Measurements from ENCODE around the gene P4HTM.
A peak's percentile ranks its signal among the peaks of the same experiment; 100 is the strongest.

The P4HTM gene

DNA sequence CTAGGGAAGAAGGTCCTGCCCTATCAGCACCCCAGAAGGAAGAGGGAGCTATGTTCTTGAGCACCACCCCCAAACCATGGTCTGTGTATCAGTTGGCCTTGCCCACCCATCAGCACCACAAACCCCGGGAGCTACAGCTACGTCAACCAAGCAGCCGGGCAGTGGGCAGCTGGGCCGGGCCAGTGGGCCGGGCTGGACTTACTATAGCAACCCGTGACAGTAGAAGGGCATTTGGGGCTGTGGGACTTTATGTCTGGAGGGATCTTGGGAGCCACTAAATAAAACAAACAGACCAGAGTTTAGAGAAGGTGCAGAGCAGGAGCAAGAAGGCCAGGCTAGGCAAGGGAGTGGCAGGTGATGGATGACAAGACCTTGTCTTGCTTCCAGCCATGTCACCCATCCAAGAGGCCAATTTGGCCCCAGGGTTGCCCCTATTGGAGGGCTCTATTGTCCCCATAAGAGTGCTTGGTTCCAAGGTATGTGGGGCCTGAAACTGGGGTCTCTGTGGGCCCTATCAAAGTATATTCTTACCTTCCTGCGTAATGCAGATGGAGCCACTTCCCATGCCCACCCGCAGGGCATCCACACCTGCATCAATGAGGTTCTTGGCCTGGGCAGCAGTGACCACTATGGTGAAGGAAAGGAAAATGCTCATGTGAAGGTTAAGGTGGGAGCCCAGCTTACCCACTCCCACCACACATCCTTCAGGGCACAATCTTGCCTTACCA lies 35.9 kb downstream of the P4HTM start:
- no peak for DNase-seq

DNA sequence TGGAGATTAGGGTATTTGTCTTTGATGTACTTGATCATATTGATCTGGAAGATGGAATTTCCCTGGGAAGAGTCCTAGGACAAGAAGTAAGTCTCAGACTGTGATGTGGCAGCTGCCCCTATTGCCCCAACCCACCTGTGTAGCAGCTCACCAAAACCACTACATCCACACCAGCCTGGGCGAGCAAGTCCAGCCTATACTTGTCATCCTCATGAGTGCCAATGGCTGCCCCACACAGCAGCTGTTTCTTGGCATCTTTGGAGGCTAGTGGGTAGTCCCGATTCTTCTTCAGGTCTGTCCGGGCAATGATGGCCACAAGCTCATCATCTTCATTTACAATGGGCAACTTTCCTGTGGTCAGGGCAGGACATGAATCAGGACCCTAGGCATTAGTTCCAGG lies 36.5 kb downstream of the P4HTM start:
- DNase-seq, result no peak

GRCh38 chr3:49027634-49028033 lies 37.6 kb downstream of the P4HTM start:
- no peak for DNase-seq

GRCh38 chr3:49028298-49028672 lies 38.2 kb downstream of the P4HTM start:
- no peak for DNase-seq

- DNase-seq, result peak; percentile 95
Observed at GRCh38 chr3:49028673-49029562, 38.9 kb downstream of the P4HTM start, which contains the start of gene IMPDH2. TSS of gene IMPDH2 (minus strand) at chr3:49029398. CDS start at chr3:49029350, 48 bp downstream.

DNA sequence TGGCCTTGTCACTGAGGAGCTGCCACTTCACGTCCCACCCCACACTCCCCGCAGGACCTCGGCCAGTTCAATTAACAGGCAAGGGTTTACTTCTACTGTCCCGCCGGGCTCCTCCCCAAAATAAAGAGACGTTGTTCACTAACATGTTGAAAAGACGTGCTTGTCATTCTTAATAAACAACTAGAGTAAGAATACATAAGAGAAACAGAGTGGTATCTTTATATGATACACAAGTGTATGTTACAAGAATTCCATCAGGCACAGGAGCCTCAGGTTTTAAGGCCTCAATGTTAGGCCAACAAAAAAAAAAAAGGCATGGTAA lies 39.5 kb downstream of the P4HTM start:
- no peak for DNase-seq

- no peak for DNase-seq
Observed at GRCh38 chr3:49030321-49030720, 40.3 kb downstream of the P4HTM start.

DNA sequence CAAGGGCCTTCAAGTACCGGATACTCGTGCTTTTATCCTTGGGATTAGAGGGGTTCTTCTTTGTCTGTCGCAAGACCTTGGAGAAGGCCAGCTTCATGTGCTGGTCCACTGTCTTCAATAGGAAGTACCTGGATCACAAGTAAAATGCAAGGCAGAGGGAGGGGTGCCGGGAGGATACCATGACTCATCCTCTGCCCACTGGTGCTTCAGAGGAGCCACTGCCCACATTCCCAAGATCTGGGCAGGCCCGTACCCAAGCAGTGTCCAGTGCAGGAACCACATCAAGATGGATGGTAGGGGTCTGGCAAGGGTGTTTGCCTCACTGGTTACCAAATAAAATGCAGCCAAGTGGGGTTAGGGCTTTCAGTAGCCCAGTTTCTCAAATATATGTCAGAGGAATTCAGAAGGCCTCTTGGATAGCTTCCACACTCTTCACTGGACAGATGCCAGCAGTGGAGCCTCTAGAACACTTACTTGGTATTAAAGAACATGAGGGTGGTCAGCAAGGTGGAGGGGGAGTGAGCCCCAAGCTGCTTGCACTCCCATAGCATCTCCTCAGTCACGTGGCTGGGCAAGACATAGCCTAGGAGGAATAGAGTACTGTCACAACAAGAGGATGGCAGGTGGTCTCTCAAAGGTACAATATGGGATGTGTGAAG lies 42.7 kb downstream of the P4HTM start:
- no peak for DNase-seq

DNA sequence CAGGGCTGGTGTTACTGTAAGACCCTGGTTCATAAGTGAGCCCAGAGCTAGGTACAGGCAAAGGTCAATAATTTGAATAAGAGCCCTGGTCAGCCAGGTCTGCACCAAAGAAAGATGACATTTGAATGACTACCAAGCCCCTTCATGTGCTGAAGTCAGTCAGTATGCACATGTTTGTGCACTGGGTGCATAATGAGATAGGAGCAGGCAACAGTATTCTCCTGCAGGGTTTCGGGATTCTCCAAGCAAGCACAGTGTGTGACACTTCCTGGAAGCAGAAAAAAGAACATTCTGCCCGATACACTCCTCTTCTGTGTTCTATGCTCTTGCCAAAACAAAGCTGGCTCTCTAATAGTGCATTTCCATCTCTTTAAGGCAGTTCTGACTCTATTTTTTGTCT lies 44.6 kb downstream of the P4HTM start:
- DNase-seq, result no peak

DNA sequence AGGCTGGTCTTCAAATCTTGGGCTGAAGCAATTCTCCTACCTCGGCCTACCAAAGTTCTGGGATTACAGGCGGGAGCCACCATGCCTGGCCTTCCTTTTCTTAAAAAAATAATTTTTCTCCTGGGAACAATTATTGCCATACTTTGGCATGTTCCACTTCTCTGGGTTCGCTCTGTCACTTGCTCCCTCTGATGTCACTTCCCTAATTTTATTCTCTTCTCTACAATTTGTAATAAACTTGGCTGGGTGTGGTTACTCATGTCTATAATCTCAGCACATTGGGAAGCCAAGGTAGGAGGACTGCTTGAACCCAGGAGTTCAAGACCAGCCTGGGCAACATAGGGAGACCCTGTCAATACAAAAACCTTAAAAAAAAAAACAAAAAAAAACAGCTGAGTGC lies 45.2 kb downstream of the P4HTM start:
- no peak for DNase-seq

DNA sequence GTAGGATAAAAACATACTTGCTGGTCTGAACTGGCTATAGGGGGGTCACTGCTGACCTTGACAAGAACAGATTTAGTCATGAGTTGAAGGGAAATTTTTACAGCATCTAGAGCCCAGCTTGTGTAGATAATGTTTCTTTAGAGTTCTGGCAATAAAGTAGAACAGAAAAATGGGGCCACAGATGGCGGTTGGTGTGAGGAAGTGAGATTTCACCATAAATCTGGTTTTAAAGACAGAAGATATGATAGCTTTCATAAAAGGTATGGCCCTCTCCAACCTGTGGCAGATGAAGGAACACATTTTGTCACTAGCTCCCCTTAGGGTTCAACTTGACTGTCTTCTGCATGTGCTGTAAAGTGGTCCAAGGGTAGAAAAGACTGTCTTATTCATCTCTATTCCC lies 63.5 kb downstream of the P4HTM start:
- DNase-seq, result no peak

DNA sequence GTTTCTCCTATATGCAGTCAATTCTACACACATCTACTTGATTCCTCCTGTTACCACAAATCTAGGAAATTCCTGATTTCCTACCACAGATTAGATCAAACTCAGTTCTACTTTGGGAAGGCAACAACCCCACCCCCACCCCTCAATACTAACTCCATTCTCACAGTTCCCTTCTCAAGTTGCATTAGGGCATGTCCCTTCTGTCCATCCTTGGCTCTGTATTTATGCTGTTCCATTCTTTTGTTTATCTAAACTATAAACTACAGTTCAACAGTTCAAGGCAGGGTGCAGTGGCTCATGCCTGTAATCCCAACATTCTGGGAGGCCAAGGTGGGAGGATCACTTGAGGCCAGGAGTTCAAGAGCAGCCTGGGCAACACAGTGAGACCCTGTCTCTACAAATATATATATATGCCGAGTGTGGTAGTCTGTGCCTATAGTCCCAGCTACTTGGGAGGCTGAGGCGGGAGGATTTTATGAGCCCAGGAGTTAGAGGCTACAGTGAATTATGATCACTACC lies 64.4 kb downstream of the P4HTM start:
- DNase-seq, result no peak
